COLO668 (cell line): ENCODE results near the gene SAP25.

Source experiments
- DNase-seq: peaks from one replicate; lab custom pipeline; 2025; ENCODE audit not compliant: unreplicated experiment; lab: John Stamatoyannopoulos, UW

Gene SAP25

GRCh38 chr7:100598425-100598824 lies 24.7 kb upstream of the SAP25 start:
- DNase-seq = no peak

GRCh38 chr7:100595188-100595587 lies 21.5 kb upstream of the SAP25 start:
- DNase-seq = no peak

- DNase-seq = no peak
These were observed 17.9 kb upstream of the SAP25 start for GRCh38 chr7:100591596-100591995.

- no peak for DNase-seq
These were observed 16.5 kb upstream of the SAP25 start for GRCh38 chr7:100590077-100590737.

- no peak for DNase-seq
These were observed 15.7 kb upstream of the SAP25 start for GRCh38 chr7:100589341-100589947.

GRCh38 chr7:100588438-100588837 lies 14.7 kb upstream of the SAP25 start:
- peak; percentile 4 for DNase-seq

- DNase-seq = peak; percentile 99
These were observed 12.7 kb upstream of the SAP25 start, which contains the start of gene FBXO24 for GRCh38 chr7:100586266-100587025. FBXO24 (plus strand) TSS chr7:100586328; CDS start chr7:100586626, 298 bp downstream.

GRCh38 chr7:100585511-100586265 lies 12.0 kb upstream of the SAP25 start, which contains the start of gene LRCH4:
LRCH4 (minus strand) TSS chr7:100586129; CDS start chr7:100586100, 29 bp downstream.
- peak; percentile 85 for DNase-seq

- DNase-seq = peak; percentile 50
These were observed 11.2 kb upstream of the SAP25 start for GRCh38 chr7:100584683-100585510.

- DNase-seq = no peak
These were observed 10.5 kb upstream of the SAP25 start for GRCh38 chr7:100584054-100584682.

- no peak for DNase-seq
These were observed 9.7 kb upstream of the SAP25 start for GRCh38 chr7:100583132-100584053.

- DNase-seq = no peak
These were observed 8.9 kb upstream of the SAP25 start for GRCh38 chr7:100582650-100583049.

GRCh38 chr7:100582041-100582579 lies 8.4 kb upstream of the SAP25 start:
- no peak for DNase-seq

- no peak for DNase-seq
These were observed 7.0 kb upstream of the SAP25 start for GRCh38 chr7:100580466-100581283.

GRCh38 chr7:100578246-100579183 lies 4.8 kb upstream of the SAP25 start:
- DNase-seq = no peak

GRCh38 chr7:100577507-100577906 lies 3.8 kb upstream of the SAP25 start:
- no peak for DNase-seq

- no peak for DNase-seq
These were observed 3.4 kb upstream of the SAP25 start for GRCh38 chr7:100577103-100577502.
